ENCODE measurements around the gene PID1. TPM values are rescaled to one million over a fixed set of nuclear protein-coding genes. Genes with fewer than 3 reads are reported as not detected.

Gene PID1
- total RNA-seq, 3 donors from 2014 or later = 13.5 to 60.3 (median 42.0) TPM

DNA sequence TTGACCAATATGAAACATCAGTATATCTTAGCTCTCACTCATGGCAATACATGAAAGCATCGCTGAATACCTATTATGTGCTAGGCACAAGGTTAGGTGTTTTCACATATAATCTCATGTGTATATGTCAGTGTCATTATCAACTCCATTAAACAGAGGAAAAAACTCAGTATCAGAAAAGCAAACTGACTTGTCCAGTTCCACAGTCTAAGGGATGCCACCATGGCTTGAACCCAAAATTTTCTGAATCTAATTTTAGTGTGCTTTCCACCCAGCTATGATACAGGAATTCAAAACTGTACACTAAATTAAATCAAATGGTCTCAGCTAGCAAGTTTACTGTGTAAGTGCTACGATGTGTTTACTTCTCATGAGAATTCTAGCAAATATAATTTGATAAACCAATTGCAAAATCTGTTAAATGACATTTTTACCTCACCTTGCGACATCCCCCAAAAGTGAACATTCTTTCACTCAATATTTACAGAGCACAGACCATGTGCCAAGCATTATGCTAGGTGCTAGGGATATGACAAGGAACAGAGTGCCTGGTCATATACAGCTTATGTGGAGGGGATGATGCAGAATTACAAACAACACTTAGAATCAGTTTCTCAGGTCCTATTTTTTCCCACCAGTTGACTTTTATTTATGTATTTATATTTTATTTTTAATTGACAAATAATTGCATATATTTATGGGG lies 211.6 kb downstream of the PID1 start:
- intact Hi-C loops (cut with DNase I; ENCODE audit: low total_unique reads) = no loop called here
- H3K27me3 ChIP-seq = no peaks in the 10 kb centered on the region
- TF ChIP-seq, protein P1, sequence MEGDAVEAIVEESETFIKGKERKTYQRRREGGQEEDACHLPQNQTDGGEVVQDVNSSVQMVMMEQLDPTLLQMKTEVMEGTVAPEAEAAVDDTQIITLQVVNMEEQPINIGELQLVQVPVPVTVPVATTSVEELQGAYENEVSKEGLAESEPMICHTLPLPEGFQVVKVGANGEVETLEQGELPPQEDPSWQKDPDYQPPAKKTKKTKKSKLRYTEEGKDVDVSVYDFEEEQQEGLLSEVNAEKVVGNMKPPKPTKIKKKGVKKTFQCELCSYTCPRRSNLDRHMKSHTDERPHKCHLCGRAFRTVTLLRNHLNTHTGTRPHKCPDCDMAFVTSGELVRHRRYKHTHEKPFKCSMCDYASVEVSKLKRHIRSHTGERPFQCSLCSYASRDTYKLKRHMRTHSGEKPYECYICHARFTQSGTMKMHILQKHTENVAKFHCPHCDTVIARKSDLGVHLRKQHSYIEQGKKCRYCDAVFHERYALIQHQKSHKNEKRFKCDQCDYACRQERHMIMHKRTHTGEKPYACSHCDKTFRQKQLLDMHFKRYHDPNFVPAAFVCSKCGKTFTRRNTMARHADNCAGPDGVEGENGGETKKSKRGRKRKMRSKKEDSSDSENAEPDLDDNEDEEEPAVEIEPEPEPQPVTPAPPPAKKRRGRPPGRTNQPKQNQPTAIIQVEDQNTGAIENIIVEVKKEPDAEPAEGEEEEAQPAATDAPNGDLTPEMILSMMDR (IDR thresholded peaks at IDR 0.05) = no peak
- TF ChIP-seq POLR2A (IDR thresholded peaks at IDR 0.05) = no peak
- no peak for TF ChIP-seq POLR2AphosphoS5 (IDR thresholded peaks at IDR 0.05)

DNA sequence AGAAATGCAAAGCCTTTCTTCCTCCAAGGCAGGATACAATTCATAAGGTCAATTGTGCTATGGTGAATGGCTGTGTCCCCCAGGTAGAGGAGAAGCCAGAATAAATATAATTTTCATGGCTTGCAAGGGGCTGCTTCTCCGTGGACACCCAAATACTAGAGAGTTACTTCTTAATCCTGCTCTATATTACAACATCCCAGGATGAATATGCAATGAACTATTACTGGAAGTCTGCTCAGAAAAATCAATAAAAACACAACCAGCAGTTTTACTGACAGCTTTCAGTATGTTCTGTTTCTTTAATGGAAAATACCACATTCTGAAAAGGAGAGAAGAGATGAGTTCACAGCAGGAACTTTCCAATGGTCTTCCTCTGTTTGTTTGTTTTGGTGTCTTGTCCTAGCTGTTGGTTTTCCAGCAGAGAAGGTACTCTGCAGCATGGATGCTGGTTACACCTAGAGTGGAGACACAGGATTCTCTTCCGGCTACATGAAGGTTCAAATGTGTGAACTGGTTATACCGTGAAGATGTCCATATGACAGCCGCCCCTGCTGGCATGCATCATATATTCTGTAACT lies 213.0 kb downstream of the PID1 start:
- no peak for DNase-seq (ENCODE audit: low spot score in 2 of 2)
- Histone ChIP-seq H3K9me3 (no peaks in the 10 kb centered on the region), H3K27me3 (no peaks in the 10 kb centered on the region), H3K4me3 (no peak overlapping the region), H3K4me1 (no peaks in the 10 kb centered on the region), H3K27ac (no peak overlapping the region), H3K36me3 (no peaks in the 10 kb centered on the region)
- intact Hi-C loops (cut with DNase I; ENCODE audit: low total_unique reads) = no loop called here
- TF ChIP-seq POLR2AphosphoS5 (IDR thresholded peaks at IDR 0.05) = no peak
- no peak for TF ChIP-seq POLR2A (IDR thresholded peaks at IDR 0.05)
- TF ChIP-seq, protein P1 (IDR thresholded peaks at IDR 0.05) = no peak

More for the DNA sequence above, 211.6 kb downstream of the PID1 start:
- no peaks in the 10 kb centered on the region for H3K4me1 ChIP-seq
- DNase-seq (ENCODE audit: low spot score in 2 of 2) = no peak
- no peak overlapping the region for H3K27ac ChIP-seq
- H3K4me3 ChIP-seq = no peak overlapping the region
- H3K36me3 ChIP-seq = no peaks in the 10 kb centered on the region
- H3K9me3 ChIP-seq = no peaks in the 10 kb centered on the region

DNA sequence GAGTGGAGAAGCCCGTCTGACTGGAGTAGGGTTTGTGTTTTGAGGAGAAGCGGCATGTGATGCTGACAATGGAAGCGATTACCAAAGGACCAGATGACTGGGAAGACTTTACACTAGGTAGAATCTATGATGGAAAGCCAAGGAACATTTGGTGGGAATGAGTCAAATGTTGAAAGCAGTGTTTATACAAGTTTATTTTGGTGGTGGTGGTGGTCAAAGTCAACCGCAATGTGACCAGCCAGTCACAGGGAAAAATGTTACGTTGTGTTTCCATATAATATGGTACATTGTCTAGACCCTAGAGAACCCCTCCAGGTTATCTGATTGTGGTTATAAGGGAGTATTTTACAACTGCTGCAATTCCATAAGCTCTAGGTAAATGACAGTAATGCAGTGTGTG lies 216.8 kb downstream of the PID1 start:
- no peak overlapping the region for H3K27ac ChIP-seq
- H3K9me3 ChIP-seq = no peaks in the 10 kb centered on the region
- no peak for DNase-seq (ENCODE audit: low spot score in 2 of 2)
- H3K27me3 ChIP-seq = no peaks in the 10 kb centered on the region
- TF ChIP-seq, protein P1 (IDR thresholded peaks at IDR 0.05) = no peak
- no peak for TF ChIP-seq POLR2AphosphoS5 (IDR thresholded peaks at IDR 0.05)
- TF ChIP-seq POLR2A (IDR thresholded peaks at IDR 0.05) = no peak
- intact Hi-C loops (cut with DNase I; ENCODE audit: low total_unique reads) = no loop called here
- H3K36me3 ChIP-seq = no peaks in the 10 kb centered on the region
- no peak overlapping the region for H3K4me3 ChIP-seq
- H3K4me1 ChIP-seq = no peaks in the 10 kb centered on the region

DNA sequence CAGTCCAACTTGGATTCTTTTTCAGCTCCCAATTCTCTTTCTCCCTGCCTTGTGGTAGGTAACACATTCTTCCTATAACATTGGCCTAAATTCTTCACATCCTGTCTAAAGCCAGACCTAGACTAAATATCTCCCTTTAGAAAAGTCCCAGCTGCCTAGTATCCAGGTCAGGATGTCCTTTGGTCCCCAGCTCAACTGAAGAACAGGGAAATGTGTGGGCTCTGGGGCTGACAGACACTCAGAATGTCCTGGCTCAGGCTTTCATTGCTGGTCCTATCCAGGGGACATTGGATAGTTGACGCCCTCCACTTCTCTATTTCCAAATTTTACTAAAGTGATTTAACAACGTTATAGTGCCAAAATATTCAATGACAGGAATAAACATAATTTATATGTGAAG lies 219.3 kb downstream of the PID1 start:
- H3K27ac ChIP-seq = no peak overlapping the region
- TF ChIP-seq POLR2AphosphoS5 (IDR thresholded peaks at IDR 0.05) (no peak), POLR2A (IDR thresholded peaks at IDR 0.05) (no peak)
- TF ChIP-seq, protein P1 (IDR thresholded peaks at IDR 0.05) = no peak
- H3K4me1 ChIP-seq = no peaks in the 10 kb centered on the region
- H3K9me3 ChIP-seq = no peaks in the 10 kb centered on the region
- intact Hi-C loops (cut with DNase I; ENCODE audit: low total_unique reads) = no loop called here
- no peaks in the 10 kb centered on the region for H3K36me3 ChIP-seq
- no peak for DNase-seq (ENCODE audit: low spot score in 2 of 2)
- H3K4me3 ChIP-seq = no peak overlapping the region
- no peaks in the 10 kb centered on the region for H3K27me3 ChIP-seq

DNA sequence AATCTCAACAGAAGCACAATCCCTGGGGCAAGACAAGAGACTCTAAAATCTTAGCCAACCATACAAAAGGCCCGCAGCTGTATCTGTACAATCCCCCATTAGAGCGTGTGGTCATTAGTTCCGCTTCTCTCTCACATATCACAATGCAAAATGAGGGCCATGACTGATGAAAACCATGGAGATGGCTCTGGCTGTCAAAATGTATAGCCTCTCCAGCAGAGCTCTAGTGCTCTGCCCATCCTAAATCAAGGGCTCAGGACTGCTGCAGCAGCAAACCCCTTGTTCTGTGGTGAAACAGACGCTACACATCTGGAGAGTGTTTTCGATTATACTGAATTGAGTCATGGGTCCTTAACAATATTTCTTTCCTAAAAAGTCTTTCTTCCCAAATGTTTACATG lies 221.0 kb downstream of the PID1 start:
- Histone ChIP-seq H3K27ac (no peak overlapping the region), H3K36me3 (no peaks in the 10 kb centered on the region), H3K4me3 (no peak overlapping the region), H3K27me3 (no peaks in the 10 kb centered on the region), H3K9me3 (no peaks in the 10 kb centered on the region), H3K4me1 (no peaks in the 10 kb centered on the region)
- TF ChIP-seq POLR2AphosphoS5 (IDR thresholded peaks at IDR 0.05) (no peak), POLR2A (IDR thresholded peaks at IDR 0.05) (no peak)
- TF ChIP-seq, protein P1 (IDR thresholded peaks at IDR 0.05) = no peak
- no peak for DNase-seq (ENCODE audit: low spot score in 2 of 2)
- intact Hi-C loops (cut with DNase I; ENCODE audit: low total_unique reads) = no loop called here
